IMR-90 (cell line): ENCODE measurements around the gene UNC5A. TPM values are rescaled to one million over a fixed set of nuclear protein-coding genes. Genes with fewer than 3 reads are reported as not detected.

ENCODE experiments used
- ATAC-seq: fragments of 200-7000 bp; cut with Tn5 transposase; 2 replicates; pipeline ENCODE4 v1.9.1; 2020; ENCODE audit warnings: low read depth, mild to moderate bottlenecking, moderate library complexity
- BruUV-seq: library from RNA; stranded (reverse); fragments of 400-500 nt; replicated peaks from 2 replicates; lab custom pipeline; 2021; lab: Mats Ljungman, UMichigan
- CTCF ChIA-PET: fragments of 300-600 bp; formaldehyde crosslinking; extraction: SDS; loops from one replicate; lab custom pipeline; 2021; ENCODE audit warnings: antibody characterized with exemption; lab: Yijun Ruan, JAX
- POLR2A ChIA-PET: fragments of 300-600 bp; sonication (Branson Sonifier 250); formaldehyde crosslinking; loops from one replicate; lab custom pipeline; 2022; ENCODE audit warnings: antibody characterized with exemption; ENCODE audit not compliant: unreplicated experiment; lab: Charles Lee
- DNase-seq: peaks from one replicate; pipeline ENCODE4 v3.0.0; 2013
- H2AFZ ChIP-seq: replicated peaks from 2 replicates; pipeline ENCODE3; 2013; ENCODE audit warnings: low read length, mild to moderate bottlenecking; ENCODE audit not compliant: poor library complexity
- H2AK5ac ChIP-seq: 2 replicates; pipeline ENCODE4 v1.6.1; 2013; ENCODE audit warnings: low read depth, low read length, inconsistent platforms
- H2AK9ac ChIP-seq: replicated peaks from 2 replicates; pipeline ENCODE3; 2013; ENCODE audit warnings: mild to moderate bottlenecking, low read depth, low read length, moderate library complexity; ENCODE audit not compliant: poor library complexity
- H2BK120ac ChIP-seq: 2 replicates; pipeline ENCODE4 v1.6.1; 2013; ENCODE audit warnings: low read depth, low read length, inconsistent platforms
- H2BK15ac ChIP-seq: 3 replicates; pipeline ENCODE4 v1.6.1; 2013; ENCODE audit warnings: low read depth, low read length, inconsistent platforms
- H2BK20ac ChIP-seq: 2 replicates; pipeline ENCODE4 v1.6.1; 2013; ENCODE audit warnings: low read depth, mild to moderate bottlenecking, inconsistent platforms, low read length, moderate library complexity
- H2BK5ac ChIP-seq: 2 replicates; pipeline ENCODE4 v1.6.1; 2013; ENCODE audit warnings: mild to moderate bottlenecking, low read depth, low read length, inconsistent platforms; ENCODE audit not compliant: poor library complexity, severe bottlenecking
- H3K14ac ChIP-seq: replicated peaks from 2 replicates; pipeline ENCODE4 v1.6.1; 2013; ENCODE audit warnings: low read depth, low read length, inconsistent platforms
- H3K18ac ChIP-seq: 2 replicates; pipeline ENCODE4 v1.6.1; 2013; ENCODE audit warnings: low read depth, low read length, control low read depth
- H3K23ac ChIP-seq: 2 replicates; pipeline ENCODE4 v1.6.1; 2013; ENCODE audit warnings: low read depth, low read length, inconsistent platforms
- H3K27ac ChIP-seq: 2 replicates; pipeline ENCODE4 v1.5.1; 2013; ENCODE audit warnings: mild to moderate bottlenecking, control low read depth, low read length; ENCODE audit not compliant: insufficient read depth
- H3K27me3 ChIP-seq: 2 replicates; pipeline ENCODE4 v1.6.1; 2013; ENCODE audit warnings: low read length; ENCODE audit not compliant: control insufficient read depth, insufficient read depth
- H3K36me3 ChIP-seq: 2 replicates; pipeline ENCODE4 v1.6.1; 2013; ENCODE audit warnings: low read length, mixed read lengths; ENCODE audit not compliant: control insufficient read depth, insufficient read depth
- H3K4ac ChIP-seq: 2 replicates; pipeline ENCODE4 v1.6.1; 2013; ENCODE audit warnings: low read depth, low read length, inconsistent platforms
- H3K4me1 ChIP-seq: 2 replicates; pipeline ENCODE4 v1.6.1; 2013; ENCODE audit warnings: low read length, mixed read lengths; ENCODE audit not compliant: control insufficient read depth, insufficient read depth
- H3K4me2 ChIP-seq: 2 replicates; pipeline ENCODE4 v1.6.1; 2013; ENCODE audit warnings: low read depth, mild to moderate bottlenecking, control low read depth, low read length, moderate library complexity
- H3K4me3 ChIP-seq: 2 replicates; pipeline ENCODE4 v1.5.1; 2013; ENCODE audit warnings: low read depth, mild to moderate bottlenecking, control low read depth, low read length, moderate library complexity; ENCODE audit not compliant: insufficient read depth
- H3K56ac ChIP-seq: 2 replicates; pipeline ENCODE4 v1.6.1; 2013; ENCODE audit warnings: low read length, inconsistent platforms; ENCODE audit not compliant: insufficient read depth; ENCODE audit errors: extremely low read depth
- H3K79me1 ChIP-seq, 2 experiments: 2 replicates each; pipeline ENCODE4 v1.6.1; 2013; ENCODE audit warnings: low read length in 2 of 2, inconsistent platforms in 1 of 2, low read depth in 1 of 2
- H3K9ac ChIP-seq: 2 replicates; pipeline ENCODE4 v1.6.1; 2013; ENCODE audit warnings: low read depth, low read length, control low read depth
- H3K9me1 ChIP-seq: 2 replicates; pipeline ENCODE4 v1.6.1; 2013; ENCODE audit warnings: low read length, inconsistent platforms; ENCODE audit not compliant: insufficient read depth
- H3K9me3 ChIP-seq: 2 replicates; pipeline ENCODE4 v1.6.1; 2013; ENCODE audit warnings: low read length; ENCODE audit not compliant: control insufficient read depth, insufficient read depth
- H4K20me1 ChIP-seq: 2 replicates; pipeline ENCODE4 v1.6.1; 2013; ENCODE audit warnings: low read length, inconsistent platforms; ENCODE audit not compliant: insufficient read depth
- H4K5ac ChIP-seq: 2 replicates; pipeline ENCODE4 v1.6.1; 2013; ENCODE audit warnings: mild to moderate bottlenecking, low read depth, low read length, control low read depth
- H4K8ac ChIP-seq, 2 experiments: 2 replicates each; pipeline ENCODE4 v1.6.1; 2013; ENCODE audit warnings: low read depth in 2 of 2, low read length in 2 of 2, control low read depth in 1 of 2, inconsistent platforms in 1 of 2
- H4K91ac ChIP-seq: 2 replicates; pipeline ENCODE4 v1.6.1; 2013; ENCODE audit warnings: low read depth, low read length, inconsistent platforms; ENCODE audit not compliant: insufficient read depth
- BHLHE40 ChIP-seq: fragments of 150-350 bp; IDR thresholded peaks from 2 replicates; pipeline ENCODE4 v1.6.1; 2016; ENCODE audit warnings: mild to moderate bottlenecking, low read depth, low read length
- CEBPB ChIP-seq: IDR thresholded peaks from 2 replicates; pipeline ENCODE4 v1.6.1; 2012; ENCODE audit warnings: low read depth, low read length, improper control_type of control experiment
- CTCF ChIP-seq: conservative IDR thresholded peaks from 2 replicates; pipeline ENCODE4 v1.5.1; 2012; ENCODE audit warnings: mild to moderate bottlenecking, low read depth, low read length, improper control_type of control experiment
- ELK1 ChIP-seq: fragments of 150-350 bp; IDR thresholded peaks from 2 replicates; pipeline ENCODE4 v1.6.1; 2016; ENCODE audit warnings: low read depth, mild to moderate bottlenecking, low read length, moderate library complexity, borderline replicate concordance
- FOS ChIP-seq: fragments of 150-350 bp; IDR thresholded peaks from 2 replicates; pipeline ENCODE4 v1.6.1; 2016; ENCODE audit warnings: low read depth, low read length
- MXI1 ChIP-seq: IDR thresholded peaks from 2 replicates; pipeline ENCODE4 v1.6.1; 2012; ENCODE audit warnings: low read depth, mild to moderate bottlenecking, low read length, moderate library complexity, borderline replicate concordance
- POLR2A ChIP-seq: IDR thresholded peaks from 2 replicates; pipeline ENCODE4 v1.6.1; 2012; ENCODE audit warnings: mild to moderate bottlenecking, low read depth, low read length
- RAD21 ChIP-seq: IDR thresholded peaks from 2 replicates; pipeline ENCODE4 v1.6.1; 2012; ENCODE audit warnings: low read length, improper control_type of control experiment
- RCOR1 ChIP-seq: IDR thresholded peaks from 2 replicates; pipeline ENCODE4 v1.6.1; 2012; ENCODE audit warnings: mild to moderate bottlenecking, low read length, improper control_type of control experiment; ENCODE audit not compliant: insufficient replicate concordance
- RFX5 ChIP-seq: IDR thresholded peaks from 2 replicates; pipeline ENCODE4 v1.8.0; 2012; ENCODE audit warnings: low read depth, mild to moderate bottlenecking, low read length, moderate library complexity
- SMC3 ChIP-seq: fragments of 150-350 bp; IDR thresholded peaks from 2 replicates; pipeline ENCODE4 v1.6.1; 2016; ENCODE audit warnings: low read depth, mild to moderate bottlenecking, antibody characterized with exemption, low read length, moderate library complexity
- WGBS, 2 experiments: methylation state at CpG; one replicate each; pipeline versions ENCODE4 v1.1.5 to v1.1.7; 2013; ENCODE audit warnings: missing lambda C conversion rate in 2 of 2; ENCODE audit not compliant: insufficient read length in 1 of 2; ENCODE audit errors: extremely low coverage in 2 of 2; 5-methylcytosine and 5-hydroxymethylcytosine counted together
- dilution Hi-C: fragments of 300-500 bp; cut with HindIII; formaldehyde crosslinking; loops from one replicate; pipeline ENCODE4 v1.14.3; 2018; ENCODE audit warnings: low sequenced_read_pairs; ENCODE audit not compliant: unreplicated experiment
- in situ Hi-C: fragments of 300-500 bp; cut with MboI; formaldehyde crosslinking; loops from 3 replicates; pipeline ENCODE4 v1.14.3; 2019; ENCODE audit warnings: low sequenced_read_pairs, inconsistent platforms, mixed read lengths
- intact Hi-C: fragments of 100-400 bp; cut with micrococcal nuclease; formaldehyde crosslinking; loops from 2 replicates; pipeline ENCODE4 v1.10.0; 2022
- polyA plus RNA-seq, 3 experiments: library from polyadenylated mRNA; depleted of rRNA; stranded (reverse); fragments of >200 nt; gene quantifications; 2 replicates each; pipeline ENCODE4 v1.2.3, GENCODE V29; 2012; ENCODE audit warnings: low replicate concordance in 1 of 3
- total RNA-seq: library from RNA; depleted of rRNA; stranded (reverse); fragments of >200 nt; gene quantifications from 2 replicates; pipeline ENCODE4 v1.2.3, GENCODE V29; 2012

Gene UNC5A
- total and polyA plus RNA-seq, 2 of the 4 experiments (the other 2 are of a cell fraction), result not detected

- CTCF ChIA-PET, result no interaction called here
- dilution Hi-C loops (no loop called here), in situ Hi-C loops (no loop called here), intact Hi-C loops (no loop called here)
- Histone ChIP-seq H3K9me3 (no peaks in the 10 kb centered on the region), H2BK5ac (no peak overlapping the region), H3K4me3 (no peak overlapping the region), H4K20me1 (0 out of 2 replicates have a peak, but pooled peaks cover 3% of the 10 kb centered on the region), H2BK120ac (no peak overlapping the region), H3K4ac (no peak overlapping the region), H3K27ac (no peak overlapping the region), H3K9ac (no peak overlapping the region), H2AK5ac (no peak overlapping the region), H4K91ac (no peak overlapping the region), H4K8ac (no peak overlapping the region), H3K4me2 (no peak overlapping the region), H3K14ac (no peak overlapping the region), H3K4me1 (no peaks in the 10 kb centered on the region; the same call in 1 of the 2 replicates), H3K9me1 (no peaks in the 10 kb centered on the region), H3K23ac (no peak overlapping the region), H2BK15ac (no peak overlapping the region), H3K18ac (no peak overlapping the region), H3K36me3 (no peaks in the 10 kb centered on the region), H2BK20ac (no peak overlapping the region), H3K56ac (no peak overlapping the region), H3K79me1 (no peaks in the 10 kb centered on the region), H2AK9ac (no peak overlapping the region), H2AFZ (no peak overlapping the region), H4K5ac (no peak overlapping the region), H3K27me3 (peaks cover 43% of the 10 kb centered on the region)
- no TSS peak for BruUV-seq
- POLR2A ChIA-PET, result no interaction called here
- no peak for ATAC-seq
- no peak for TF ChIP-seq SMC3
- TF ChIP-seq CTCF, result no peak
- no peak for TF ChIP-seq CEBPB
- TF ChIP-seq BHLHE40, result no peak
- TF ChIP-seq FOS, result no peak
- TF ChIP-seq RCOR1, result no peak
- no peak for TF ChIP-seq ELK1
- no peak for TF ChIP-seq RAD21
- TF ChIP-seq RFX5, result no peak
- TF ChIP-seq MXI1, result no peak
- no peak for TF ChIP-seq POLR2A
- 0% methylated on average over 1 of the region's 21 CpGs; no CpG with 5 or more reads in 1 of the 2 experiments for WGBS, 2 experiments
- DNase-seq, result no peak
These were observed 33.3 kb downstream of the UNC5A start for GRCh38 chr5:176843673-176844072.
